Measurements from ENCODE around the gene MPRIP.

The MPRIP gene

GRCh38 chr17:17062356-17062755 is 20.1 kb downstream of the MPRIP start:
- no peaks in the 10 kb centered on the region for H3K9me3 ChIP-seq
- H3K4me3 ChIP-seq (ENCODE audit: low read depth in 1 of 2, low read length in 1 of 2), result no peak overlapping the region
- peaks cover 20 to 27% of the 10 kb centered on the region in 2 experiments for H3K4me1 ChIP-seq (ENCODE audit: control insufficient read depth in 1 of 2, insufficient read depth in 1 of 2, low read depth in 1 of 2, low read length in 1 of 2)
- TF ChIP-seq CTCF (IDR thresholded peaks at IDR 0.05), result no peak
- peaks cover 6% of the 10 kb centered on the region for H3K36me3 ChIP-seq
- no peak overlapping the region for H3K27ac ChIP-seq
- H3K27me3 ChIP-seq, result no peaks in the 10 kb centered on the region

- Histone ChIP-seq H3K27ac (no peak overlapping the region), H3K9me3 (no peaks in the 10 kb centered on the region), H3K36me3 (peaks cover 2% of the 10 kb centered on the region), H3K4me3 (ENCODE audit: low read depth in 1 of 2, low read length in 1 of 2) (no peak overlapping the region), H3K4me1 (ENCODE audit: control insufficient read depth in 1 of 2, insufficient read depth in 1 of 2, low read depth in 1 of 2, low read length in 1 of 2) (peaks cover 20 to 27% of the 10 kb centered on the region in 2 experiments), H3K27me3 (no peaks in the 10 kb centered on the region)
- TF ChIP-seq CTCF (IDR thresholded peaks at IDR 0.05), result no peak
Measured at GRCh38 chr17:17062866-17063265, 20.6 kb downstream of the MPRIP start.

GRCh38 chr17:17063546-17064122 is 21.4 kb downstream of the MPRIP start:
- Histone ChIP-seq H3K4me1 (ENCODE audit: control insufficient read depth in 1 of 2, insufficient read depth in 1 of 2, low read depth in 1 of 2, low read length in 1 of 2) (peaks cover 20 to 27% of the 10 kb centered on the region in 2 experiments), H3K4me3 (ENCODE audit: low read depth in 1 of 2, low read length in 1 of 2) (no peak overlapping the region), H3K27me3 (no peaks in the 10 kb centered on the region), H3K27ac (peak overlapping the region; percentile 29), H3K36me3 (no peaks in the 10 kb centered on the region), H3K9me3 (no peaks in the 10 kb centered on the region)
- TF ChIP-seq CTCF (IDR thresholded peaks at IDR 0.05), result no peak

GRCh38 chr17:17064322-17064721 is 22.1 kb downstream of the MPRIP start:
- Histone ChIP-seq H3K9me3 (no peaks in the 10 kb centered on the region), H3K4me3 (ENCODE audit: low read depth in 1 of 2, low read length in 1 of 2) (no peak overlapping the region), H3K27ac (no peak overlapping the region), H3K27me3 (no peaks in the 10 kb centered on the region), H3K36me3 (no peaks in the 10 kb centered on the region), H3K4me1 (ENCODE audit: control insufficient read depth in 1 of 2, insufficient read depth in 1 of 2, low read depth in 1 of 2, low read length in 1 of 2) (peaks cover 20 to 27% of the 10 kb centered on the region in 2 experiments)
- TF ChIP-seq CTCF (IDR thresholded peaks at IDR 0.05), result no peak

GRCh38 chr17:17066021-17066420 is 23.8 kb downstream of the MPRIP start:
- H3K9me3 ChIP-seq, result no peaks in the 10 kb centered on the region
- no peaks in the 10 kb centered on the region for H3K36me3 ChIP-seq
- TF ChIP-seq CTCF (IDR thresholded peaks at IDR 0.05), result no peak
- no peak overlapping the region for H3K27ac ChIP-seq
- no peaks in the 10 kb centered on the region for H3K27me3 ChIP-seq
- H3K4me1 ChIP-seq (ENCODE audit: control insufficient read depth in 1 of 2, insufficient read depth in 1 of 2, low read depth in 1 of 2, low read length in 1 of 2), result peaks cover 20 to 27% of the 10 kb centered on the region in 2 experiments
- H3K4me3 ChIP-seq (ENCODE audit: low read depth in 1 of 2, low read length in 1 of 2), result no peak overlapping the region

All from neutrophil (primary cell).